Osteoblast (primary cell): ENCODE measurements around the gene LPGAT1. TPM values are rescaled to one million over a fixed set of nuclear protein-coding genes. Genes with fewer than 3 reads are reported as not detected.

Experiments
- DNase-seq: peaks from one replicate; pipeline ENCODE4 v3.0.0; 2011; ENCODE audit warnings: low spot score, mixed read lengths; ENCODE audit not compliant: insufficient read length; ENCODE audit errors: missing footprints
- H2AFZ ChIP-seq: 2 replicates; pipeline ENCODE4 v1.6.0; 2011; ENCODE audit warnings: mild to moderate bottlenecking, low read length
- H3K27ac ChIP-seq: 2 replicates; pipeline ENCODE4 v1.5.1; 2011; ENCODE audit warnings: mild to moderate bottlenecking, low read depth, low read length, moderate library complexity
- H3K27me3 ChIP-seq: 2 replicates; pipeline ENCODE4 v1.6.0; 2012; ENCODE audit warnings: mild to moderate bottlenecking, control low read depth, inconsistent platforms, low read length, moderate library complexity; ENCODE audit not compliant: insufficient read depth
- H3K36me3 ChIP-seq: 2 replicates; pipeline ENCODE4 v1.5.1; 2011; ENCODE audit warnings: mild to moderate bottlenecking, low read length, control low read depth, moderate library complexity; ENCODE audit not compliant: insufficient read depth
- H3K4me1 ChIP-seq: 2 replicates; pipeline ENCODE4 v1.5.1; 2011; ENCODE audit warnings: mild to moderate bottlenecking, low read length, control low read depth, moderate library complexity; ENCODE audit not compliant: insufficient read depth
- H3K4me2 ChIP-seq: 2 replicates; pipeline ENCODE4 v1.6.0; 2011; ENCODE audit warnings: mild to moderate bottlenecking, low read length; ENCODE audit not compliant: insufficient read depth
- H3K4me3 ChIP-seq: fragments of 200-600 bp; sonication (generic); 3 replicates; pipeline ENCODE4 v1.5.1; 2012; ENCODE audit warnings: mild to moderate bottlenecking, low read length, inconsistent platforms; ENCODE audit not compliant: insufficient read depth
- H3K79me2 ChIP-seq: 2 replicates; pipeline ENCODE4 v1.6.0; 2012; ENCODE audit warnings: mild to moderate bottlenecking, low read length, control low read depth, inconsistent platforms; ENCODE audit not compliant: insufficient read depth
- H3K9me3 ChIP-seq: 2 replicates; pipeline ENCODE4 v1.5.1; 2011; ENCODE audit warnings: low read depth, low read length, control low read depth
- H4K20me1 ChIP-seq: 2 replicates; pipeline ENCODE4 v1.6.0; 2012; ENCODE audit warnings: mild to moderate bottlenecking, low read length, control low read depth; ENCODE audit not compliant: insufficient read depth
- CTCF ChIP-seq: IDR thresholded peaks from 2 replicates; pipeline ENCODE4 v1.5.1; 2011; ENCODE audit warnings: mild to moderate bottlenecking, low read depth, low read length, moderate library complexity; ENCODE audit errors: extremely low read depth
- total RNA-seq: library from RNA; depleted of rRNA; stranded (reverse); fragments of >200 nt; gene quantifications from 2 replicates; pipeline ENCODE4 v1.2.3, GENCODE V29; 2012

LPGAT1 gene
- total RNA-seq, 1 donor: 43.4 TPM

GRCh38 chr1:211811848-211812247 lies 18.7 kb downstream of the LPGAT1 start:
- no peak overlapping the region for H2AFZ ChIP-seq
- no peak overlapping the region for H3K4me2 ChIP-seq
- DNase-seq: no peak
- no peaks in the 10 kb centered on the region for H3K27me3 ChIP-seq
- no peaks in the 10 kb centered on the region for H3K36me3 ChIP-seq
- no peak overlapping the region for H3K27ac ChIP-seq
- H3K9me3 ChIP-seq: no peaks in the 10 kb centered on the region
- no peaks in the 10 kb centered on the region for H3K4me1 ChIP-seq
- TF ChIP-seq CTCF: no peak
- H3K4me3 ChIP-seq: no peak overlapping the region
- H4K20me1 ChIP-seq: peaks cover 4% of the 10 kb centered on the region
- peaks cover 11% of the 10 kb centered on the region for H3K79me2 ChIP-seq

GRCh38 chr1:211811126-211811525 lies 19.4 kb downstream of the LPGAT1 start:
- H2AFZ ChIP-seq: no peak overlapping the region
- H3K27me3 ChIP-seq: no peaks in the 10 kb centered on the region
- no peak overlapping the region for H3K4me3 ChIP-seq
- H3K27ac ChIP-seq: no peak overlapping the region
- no peak for DNase-seq
- H3K4me2 ChIP-seq: no peak overlapping the region
- TF ChIP-seq CTCF: no peak
- H3K36me3 ChIP-seq: no peaks in the 10 kb centered on the region
- H3K79me2 ChIP-seq: peaks cover 11% of the 10 kb centered on the region
- peaks cover 4% of the 10 kb centered on the region for H4K20me1 ChIP-seq
- no peaks in the 10 kb centered on the region for H3K4me1 ChIP-seq
- no peaks in the 10 kb centered on the region for H3K9me3 ChIP-seq

GRCh38 chr1:211808475-211808874 lies 22.1 kb downstream of the LPGAT1 start:
- H3K27me3 ChIP-seq: no peaks in the 10 kb centered on the region
- peaks cover 7% of the 10 kb centered on the region for H3K79me2 ChIP-seq
- H3K4me2 ChIP-seq: no peak overlapping the region
- TF ChIP-seq CTCF: no peak
- no peaks in the 10 kb centered on the region for H3K9me3 ChIP-seq
- H3K4me3 ChIP-seq: no peak overlapping the region
- H3K36me3 ChIP-seq: no peaks in the 10 kb centered on the region
- no peak overlapping the region for H2AFZ ChIP-seq
- H4K20me1 ChIP-seq: no peaks in the 10 kb centered on the region
- H3K27ac ChIP-seq: no peak overlapping the region
- no peaks in the 10 kb centered on the region for H3K4me1 ChIP-seq
- DNase-seq: no peak

GRCh38 chr1:211804915-211805314 lies 25.6 kb downstream of the LPGAT1 start:
- H3K4me3 ChIP-seq: no peak overlapping the region
- H3K4me1 ChIP-seq: no peaks in the 10 kb centered on the region
- no peak for TF ChIP-seq CTCF
- no peak overlapping the region for H3K4me2 ChIP-seq
- H2AFZ ChIP-seq: no peak overlapping the region
- no peaks in the 10 kb centered on the region for H4K20me1 ChIP-seq
- H3K9me3 ChIP-seq: no peaks in the 10 kb centered on the region
- H3K79me2 ChIP-seq: peaks cover 9% of the 10 kb centered on the region
- DNase-seq: no peak
- no peak overlapping the region for H3K27ac ChIP-seq
- H3K36me3 ChIP-seq: no peaks in the 10 kb centered on the region
- H3K27me3 ChIP-seq: no peaks in the 10 kb centered on the region
